ENCODE data around the gene M1AP.

The M1AP gene

DNA sequence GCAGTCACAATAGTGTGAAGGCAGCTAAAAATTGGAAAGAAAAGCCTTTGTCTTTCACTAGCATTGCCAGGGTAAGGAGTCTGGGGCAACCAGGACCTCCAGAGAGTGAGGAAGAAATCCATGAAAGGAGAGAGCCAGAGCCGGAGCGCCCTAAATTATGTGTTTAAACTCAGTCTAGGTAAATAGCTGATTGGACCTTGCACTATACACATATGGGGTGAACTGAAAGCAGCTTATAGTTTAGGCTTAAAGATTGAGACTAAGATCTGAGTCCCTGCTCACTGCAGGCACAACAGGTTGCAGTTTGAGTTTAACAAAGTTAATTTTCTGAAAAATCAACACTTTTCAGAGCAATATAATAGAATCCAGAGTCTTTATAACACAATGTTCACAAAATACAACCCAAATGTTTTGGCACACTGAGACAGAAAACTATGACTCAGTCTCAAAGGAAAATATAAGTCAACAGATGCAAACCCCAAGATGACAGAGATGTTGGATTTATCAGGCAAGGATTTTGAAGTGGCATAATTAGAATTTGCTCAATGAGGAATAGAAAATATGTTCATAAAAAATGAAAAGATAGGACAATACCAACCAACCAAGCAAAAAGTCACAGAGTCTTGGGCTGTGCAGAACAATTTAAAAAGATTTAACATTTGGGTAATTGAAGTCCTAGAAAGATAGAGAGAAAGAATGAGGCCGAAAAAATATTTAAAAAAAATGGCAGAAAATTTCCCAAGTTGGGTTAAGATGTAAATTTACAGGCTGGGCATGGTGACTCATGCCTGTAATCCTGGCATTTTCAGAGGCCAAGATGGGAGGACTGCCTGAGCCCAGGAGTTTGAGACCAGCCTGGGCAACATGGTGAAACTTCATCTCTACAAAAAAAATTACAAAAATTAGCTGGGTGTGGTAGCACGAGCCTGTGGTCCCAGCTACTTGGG lies 54.0 kb downstream of the M1AP start:
- H3K27ac ChIP-seq = no peak overlapping the region
- TF ChIP-seq, protein P1, sequence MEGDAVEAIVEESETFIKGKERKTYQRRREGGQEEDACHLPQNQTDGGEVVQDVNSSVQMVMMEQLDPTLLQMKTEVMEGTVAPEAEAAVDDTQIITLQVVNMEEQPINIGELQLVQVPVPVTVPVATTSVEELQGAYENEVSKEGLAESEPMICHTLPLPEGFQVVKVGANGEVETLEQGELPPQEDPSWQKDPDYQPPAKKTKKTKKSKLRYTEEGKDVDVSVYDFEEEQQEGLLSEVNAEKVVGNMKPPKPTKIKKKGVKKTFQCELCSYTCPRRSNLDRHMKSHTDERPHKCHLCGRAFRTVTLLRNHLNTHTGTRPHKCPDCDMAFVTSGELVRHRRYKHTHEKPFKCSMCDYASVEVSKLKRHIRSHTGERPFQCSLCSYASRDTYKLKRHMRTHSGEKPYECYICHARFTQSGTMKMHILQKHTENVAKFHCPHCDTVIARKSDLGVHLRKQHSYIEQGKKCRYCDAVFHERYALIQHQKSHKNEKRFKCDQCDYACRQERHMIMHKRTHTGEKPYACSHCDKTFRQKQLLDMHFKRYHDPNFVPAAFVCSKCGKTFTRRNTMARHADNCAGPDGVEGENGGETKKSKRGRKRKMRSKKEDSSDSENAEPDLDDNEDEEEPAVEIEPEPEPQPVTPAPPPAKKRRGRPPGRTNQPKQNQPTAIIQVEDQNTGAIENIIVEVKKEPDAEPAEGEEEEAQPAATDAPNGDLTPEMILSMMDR (conservative IDR thresholded peaks at IDR 0.05) = no peak

DNA sequence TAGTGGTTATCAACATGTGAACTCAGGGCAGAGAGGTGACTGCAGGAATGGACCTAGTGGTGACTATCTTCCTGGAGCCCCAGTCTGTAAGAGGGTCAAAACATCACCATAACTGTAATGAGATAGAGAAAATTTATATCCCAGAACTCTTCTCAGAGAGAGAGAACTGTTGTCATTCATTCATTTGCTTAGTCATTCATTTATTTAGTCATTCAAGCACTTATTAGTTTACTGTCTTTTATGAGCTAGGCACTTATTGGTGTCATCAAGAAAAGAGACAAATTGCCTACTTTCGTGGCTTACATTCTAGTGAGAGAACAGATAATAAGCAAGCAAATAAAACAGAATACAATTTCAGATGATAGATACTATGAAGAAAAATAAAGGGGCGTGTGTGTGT lies 59.5 kb downstream of the M1AP start:
- TF ChIP-seq, protein P1 (conservative IDR thresholded peaks at IDR 0.05) = no peak

DNA sequence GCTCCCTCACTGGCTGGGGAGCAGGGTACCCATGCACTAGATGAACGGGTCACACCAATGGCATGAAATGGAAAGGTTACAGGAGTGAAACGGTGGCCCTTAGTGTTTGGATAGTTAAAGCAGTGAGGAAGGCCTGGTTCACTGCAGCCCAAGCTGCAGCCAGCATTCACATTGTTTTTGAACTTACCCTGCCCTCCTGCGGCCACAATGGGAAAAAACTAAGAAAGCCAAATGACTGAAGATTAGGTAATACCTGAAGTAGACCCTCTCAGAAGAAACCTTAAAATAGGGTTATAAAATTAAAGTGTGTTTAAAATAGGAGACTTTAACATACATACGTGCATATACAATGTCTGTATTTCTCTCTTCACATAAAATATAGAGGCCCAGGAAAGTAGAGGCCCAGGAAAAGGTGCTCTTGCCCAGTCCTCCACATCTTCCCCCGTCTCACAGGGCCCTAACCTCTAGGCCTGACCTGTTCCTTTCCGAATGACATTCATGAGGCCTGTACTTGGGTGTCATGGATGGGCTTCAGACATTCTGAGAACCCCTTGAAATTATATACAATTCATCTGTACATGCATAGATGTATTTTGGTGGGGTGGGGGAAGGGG lies 60.4 kb downstream of the M1AP start:
- H3K27ac ChIP-seq = peak overlapping the region; percentile 22
- TF ChIP-seq, protein P1 (conservative IDR thresholded peaks at IDR 0.05) = peak; percentile 85

More for the DNA sequence above, 59.5 kb downstream of the M1AP start:
- H3K27ac ChIP-seq = no peak overlapping the region

DNA sequence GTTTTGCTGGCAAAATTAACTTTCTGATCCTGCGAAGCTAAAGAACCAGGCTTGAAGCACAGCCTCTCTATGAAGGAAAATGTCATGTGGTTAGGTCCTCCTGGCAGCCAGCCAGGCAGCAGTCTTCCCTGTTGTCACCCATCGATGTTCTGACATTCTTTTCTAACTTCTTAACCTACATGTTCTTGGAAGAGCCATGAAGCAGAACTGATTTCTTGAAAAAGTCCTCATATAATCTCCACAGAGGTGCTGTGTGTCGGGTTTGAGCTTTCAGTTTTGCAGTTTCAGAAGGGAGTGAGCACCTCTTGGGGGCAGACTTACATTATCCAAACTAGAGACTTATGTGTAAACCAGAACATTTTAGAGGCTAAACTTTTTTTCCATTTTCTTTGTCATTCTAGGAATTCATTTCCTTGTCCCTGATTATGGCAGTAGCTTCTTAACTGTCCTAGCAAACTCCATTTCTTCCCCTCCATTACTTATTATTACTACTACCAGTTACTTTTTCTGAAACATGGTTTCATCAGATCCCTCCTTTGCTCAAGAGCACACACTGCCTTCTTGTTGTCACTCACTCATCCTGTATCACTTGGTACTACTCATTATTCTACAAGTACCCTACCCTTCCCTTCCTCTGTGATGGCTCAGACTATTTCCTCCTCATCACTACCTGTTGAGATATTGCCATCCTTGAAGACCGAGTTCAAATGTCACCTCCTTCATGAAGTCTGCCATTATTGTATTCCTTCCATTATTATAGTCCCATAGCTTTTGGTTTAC lies 62.5 kb downstream of the M1AP start:
- TF ChIP-seq, protein P1 (conservative IDR thresholded peaks at IDR 0.05) = no peak
- no peak overlapping the region for H3K27ac ChIP-seq

DNA sequence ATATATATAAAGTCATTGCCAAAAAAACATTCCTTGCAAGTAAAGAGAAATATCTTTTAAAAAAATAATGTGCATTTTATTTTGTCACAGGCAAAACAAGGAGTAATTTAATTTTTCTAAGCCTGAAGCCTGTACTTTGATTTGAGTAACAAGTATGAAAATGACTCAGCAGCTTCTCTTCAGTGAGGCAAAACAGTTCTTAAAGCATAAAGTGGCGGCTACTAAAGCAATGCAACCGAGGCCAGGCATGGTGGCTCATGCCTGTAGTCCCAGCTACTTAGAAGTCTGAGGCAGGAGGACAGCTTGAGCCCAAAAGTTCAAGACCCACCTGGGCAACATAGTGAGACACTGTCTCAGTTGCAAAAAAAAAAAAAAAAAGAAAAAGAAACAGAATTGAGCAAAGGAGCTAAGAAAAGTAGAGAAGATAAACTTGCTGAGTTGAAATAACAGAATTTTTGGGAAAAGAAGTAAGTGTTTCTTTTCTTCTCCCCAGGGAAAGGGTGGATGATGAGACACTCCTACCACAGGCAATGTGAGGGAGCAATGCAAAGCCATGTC lies 64.0 kb downstream of the M1AP start:
- no peak overlapping the region for H3K27ac ChIP-seq
- TF ChIP-seq, protein P1 (conservative IDR thresholded peaks at IDR 0.05) = no peak

DNA sequence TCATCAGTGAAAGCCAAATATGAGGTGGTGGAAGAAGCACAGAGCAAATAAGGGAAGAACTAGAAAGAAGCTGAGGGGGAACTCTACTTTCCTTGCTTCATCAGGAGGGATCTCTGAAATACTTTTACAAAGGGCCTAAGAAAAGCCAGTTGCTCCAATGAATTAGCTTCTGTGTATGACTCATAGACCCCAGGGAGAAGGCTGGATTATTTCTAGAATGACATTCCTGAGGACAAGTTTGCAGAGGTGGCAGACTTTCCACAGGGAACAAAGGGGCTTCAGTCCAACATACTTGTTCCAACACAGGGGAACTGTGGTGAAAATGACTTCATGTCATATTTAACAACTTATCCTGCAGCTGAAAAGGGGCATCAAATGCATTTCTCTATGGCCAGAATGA lies 64.6 kb downstream of the M1AP start:
- TF ChIP-seq, protein P1 (conservative IDR thresholded peaks at IDR 0.05) = no peak
- H3K27ac ChIP-seq = no peak overlapping the region
